Calu3 (cell line): Measurements from ENCODE around the gene TSPAN18. TPM values are rescaled to one million over a fixed set of nuclear protein-coding genes. Genes with fewer than 3 reads are reported as not detected.

Source experiments
- BruUV-seq: library from RNA; stranded (reverse); fragments of 400-500 nt; replicated peaks from 2 replicates; lab custom pipeline; 2021; lab: Mats Ljungman, UMichigan
- CTCF ChIA-PET: fragments of 300-600 bp; sonication (Branson Sonifier 250); formaldehyde crosslinking; loops from one replicate; lab custom pipeline; 2022; ENCODE audit warnings: antibody characterized with exemption; lab: Charles Lee
- DNase-seq: peaks from one replicate; pipeline ENCODE4 v3.0.0; 2022
- H3K27ac Mint-ChIP-seq: one replicate; pipeline ENCODE4 v1.8.0; 2022; ENCODE audit warnings: mixed read lengths; ENCODE audit not compliant: unreplicated experiment
- H3K27me3 Mint-ChIP-seq: one replicate; pipeline ENCODE4 v1.8.0; 2022; ENCODE audit warnings: mixed read lengths; ENCODE audit not compliant: unreplicated experiment
- H3K36me3 Mint-ChIP-seq: one replicate; pipeline ENCODE4 v1.8.0; 2022; ENCODE audit warnings: mild to moderate bottlenecking, moderate library complexity, mixed read lengths; ENCODE audit not compliant: insufficient read depth, unreplicated experiment
- H3K4me1 Mint-ChIP-seq: one replicate; pipeline ENCODE4 v1.8.0; 2022; ENCODE audit warnings: mild to moderate bottlenecking, low read depth, mixed read lengths; ENCODE audit not compliant: unreplicated experiment
- H3K4me3 Mint-ChIP-seq: one replicate; pipeline ENCODE4 v1.8.0; 2022; ENCODE audit warnings: mild to moderate bottlenecking, low read depth, moderate library complexity, mixed read lengths; ENCODE audit not compliant: unreplicated experiment
- H3K9me3 Mint-ChIP-seq: one replicate; pipeline ENCODE4 v1.8.0; 2022; ENCODE audit warnings: low read depth, mixed read lengths; ENCODE audit not compliant: unreplicated experiment
- CTCF ChIP-seq: fragments of 200-600 bp; IDR thresholded peaks from one replicate; pipeline ENCODE4 v1.8.0; 2022; ENCODE audit warnings: antibody characterized with exemption; ENCODE audit not compliant: unreplicated experiment
- intact Hi-C: fragments of 100-400 bp; cut with micrococcal nuclease; formaldehyde crosslinking; loops from one replicate; pipeline ENCODE4 v1.10.0; 2022; ENCODE audit not compliant: unreplicated experiment
- total RNA-seq: library from RNA; stranded (reverse); gene quantifications from 2 replicates; pipeline ENCODE4 v1.2.3, GENCODE V29; 2022

Gene TSPAN18
- total RNA-seq, 1 experiment from 2014 or later, result not detected

- Mint-ChIP-seq H3K9me3 (peaks cover 3% of the 10 kb centered on the region), H3K36me3 (no peaks in the 10 kb centered on the region), H3K27me3 (peaks cover 59% of the 10 kb centered on the region), H3K4me1 (peaks cover 11% of the 10 kb centered on the region), H3K27ac (no peak overlapping the region), H3K4me3 (no peak overlapping the region)
- no TSS peak for BruUV-seq
- DNase-seq, result no peak
- intact Hi-C loops, result no loop called here
- TF ChIP-seq CTCF, result no peak
- CTCF ChIA-PET, result no interaction called here
Observed at GRCh38 chr11:44839458-44840084, 112.8 kb downstream of the TSPAN18 start.

- no peak for DNase-seq
- H3K36me3 Mint-ChIP-seq, result no peaks in the 10 kb centered on the region
- no peak overlapping the region for H3K4me3 Mint-ChIP-seq
- H3K27me3 Mint-ChIP-seq, result peaks cover 64% of the 10 kb centered on the region
- intact Hi-C loops, result no loop called here
- H3K9me3 Mint-ChIP-seq, result peaks cover 3% of the 10 kb centered on the region
- peaks cover 9% of the 10 kb centered on the region for H3K4me1 Mint-ChIP-seq
- CTCF ChIA-PET, result no interaction called here
- no peak overlapping the region for H3K27ac Mint-ChIP-seq
- no TSS peak for BruUV-seq
- no peak for TF ChIP-seq CTCF
Observed at GRCh38 chr11:44840085-44840478, 113.3 kb downstream of the TSPAN18 start.

- Mint-ChIP-seq H3K4me3 (no peak overlapping the region), H3K9me3 (peaks cover 3% of the 10 kb centered on the region), H3K27ac (no peak overlapping the region), H3K4me1 (peaks cover 6% of the 10 kb centered on the region), H3K27me3 (peaks cover 70% of the 10 kb centered on the region), H3K36me3 (no peaks in the 10 kb centered on the region)
- intact Hi-C loops, result no loop called here
- no peak for TF ChIP-seq CTCF
- BruUV-seq, result no TSS peak
- DNase-seq, result no peak
- CTCF ChIA-PET, result no interaction called here
Observed at GRCh38 chr11:44840521-44841251, 113.9 kb downstream of the TSPAN18 start.

GRCh38 chr11:44842220-44842619 lies 115.5 kb downstream of the TSPAN18 start:
- CTCF ChIA-PET, result interaction anchor here (0.7 kb wide), 1 partner anchor 44 kb away, joined by 4 read pairs; no protein-coding TSS in a partner anchor
- Mint-ChIP-seq H3K27ac (no peak overlapping the region), H3K27me3 (peaks cover 77% of the 10 kb centered on the region), H3K4me1 (no peaks in the 10 kb centered on the region), H3K4me3 (no peak overlapping the region), H3K9me3 (peaks cover 3% of the 10 kb centered on the region), H3K36me3 (no peaks in the 10 kb centered on the region)
- intact Hi-C loops, result no loop called here
- BruUV-seq, result no TSS peak
- TF ChIP-seq CTCF, result no peak
- DNase-seq, result no peak
